GM12875 (cell line): ENCODE results near the gene CHI3L1.

Experiments
- H3K4me3 ChIP-seq: one replicate; pipeline ENCODE4 v1.5.1; 2011; ENCODE audit warnings: low read depth, low read length, control low read depth
- CTCF ChIP-seq: IDR thresholded peaks from 2 replicates; pipeline ENCODE4 v1.5.1; 2011; ENCODE audit warnings: low read depth, mild to moderate bottlenecking, control low read depth, inconsistent platforms, low read length, moderate library complexity, borderline replicate concordance; ENCODE audit not compliant: insufficient read depth

CHI3L1 gene

GRCh38 chr1:203156280-203156679, 30.2 kb downstream of the CHI3L1 start:
- no peak for TF ChIP-seq CTCF
- H3K4me3 ChIP-seq: no peak overlapping the region

- no peak for TF ChIP-seq CTCF
- no peak overlapping the region for H3K4me3 ChIP-seq
These were observed 32.3 kb downstream of the CHI3L1 start for GRCh38 chr1:203153989-203154821.

- no peak for TF ChIP-seq CTCF
- no peak overlapping the region for H3K4me3 ChIP-seq
These were observed 33.2 kb downstream of the CHI3L1 start for GRCh38 chr1:203153051-203153988.

- TF ChIP-seq CTCF: no peak
- H3K4me3 ChIP-seq: no peak overlapping the region
These were observed 34.1 kb downstream of the CHI3L1 start for GRCh38 chr1:203152158-203153034.

GRCh38 chr1:203151362-203152157, 34.9 kb downstream of the CHI3L1 start:
- TF ChIP-seq CTCF: no peak
- H3K4me3 ChIP-seq: no peak overlapping the region

- TF ChIP-seq CTCF: no peak
- no peak overlapping the region for H3K4me3 ChIP-seq
These were observed 35.8 kb downstream of the CHI3L1 start for GRCh38 chr1:203150511-203151297.
